Measurements from ENCODE around the gene MAEA.

MAEA gene

DNA sequence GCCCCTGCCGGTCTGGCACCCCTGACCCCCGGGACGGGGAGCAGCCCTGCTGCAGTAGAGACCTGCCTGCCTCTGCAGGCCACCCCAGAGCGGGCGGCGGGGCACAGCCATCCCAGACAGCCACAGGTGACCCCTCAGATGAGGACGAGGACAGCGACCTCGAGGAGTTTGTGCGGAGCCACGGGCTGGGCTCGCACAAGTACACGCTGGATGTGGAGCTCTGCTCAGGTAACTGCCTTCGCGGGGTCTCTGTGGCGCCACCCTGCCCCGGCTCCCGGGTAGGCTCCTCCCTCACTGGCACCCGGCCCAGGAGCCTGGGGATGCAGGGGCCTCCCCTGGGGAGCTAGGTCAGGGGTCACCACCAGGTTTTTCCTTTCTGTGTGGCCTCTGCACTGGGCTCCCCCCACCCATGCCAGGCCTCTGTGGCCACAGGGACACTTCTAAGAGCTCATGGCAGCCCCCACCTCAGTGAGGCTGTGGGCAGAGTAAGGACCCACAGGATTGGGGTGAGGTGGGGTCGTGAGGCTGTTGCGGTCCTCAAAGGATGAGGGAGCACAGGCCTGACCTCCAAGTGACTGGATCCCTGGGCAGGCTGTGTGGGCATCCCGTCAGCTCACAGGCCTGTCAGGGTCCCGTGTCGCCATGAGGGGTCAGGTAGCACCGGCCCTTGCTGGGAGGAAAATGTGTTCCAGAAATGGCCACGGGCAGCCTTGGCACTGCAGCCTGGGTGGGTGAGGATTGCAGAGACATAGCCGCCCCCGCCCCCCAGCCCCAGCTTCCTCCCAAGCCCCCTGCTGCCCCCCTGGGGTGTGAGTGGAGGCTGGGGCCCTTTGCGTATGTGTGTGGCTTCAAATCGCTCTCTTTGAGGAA lies 63.7 kb downstream of the MAEA start:
- DNase-seq (ENCODE audit: low spot score) = no peak

DNA sequence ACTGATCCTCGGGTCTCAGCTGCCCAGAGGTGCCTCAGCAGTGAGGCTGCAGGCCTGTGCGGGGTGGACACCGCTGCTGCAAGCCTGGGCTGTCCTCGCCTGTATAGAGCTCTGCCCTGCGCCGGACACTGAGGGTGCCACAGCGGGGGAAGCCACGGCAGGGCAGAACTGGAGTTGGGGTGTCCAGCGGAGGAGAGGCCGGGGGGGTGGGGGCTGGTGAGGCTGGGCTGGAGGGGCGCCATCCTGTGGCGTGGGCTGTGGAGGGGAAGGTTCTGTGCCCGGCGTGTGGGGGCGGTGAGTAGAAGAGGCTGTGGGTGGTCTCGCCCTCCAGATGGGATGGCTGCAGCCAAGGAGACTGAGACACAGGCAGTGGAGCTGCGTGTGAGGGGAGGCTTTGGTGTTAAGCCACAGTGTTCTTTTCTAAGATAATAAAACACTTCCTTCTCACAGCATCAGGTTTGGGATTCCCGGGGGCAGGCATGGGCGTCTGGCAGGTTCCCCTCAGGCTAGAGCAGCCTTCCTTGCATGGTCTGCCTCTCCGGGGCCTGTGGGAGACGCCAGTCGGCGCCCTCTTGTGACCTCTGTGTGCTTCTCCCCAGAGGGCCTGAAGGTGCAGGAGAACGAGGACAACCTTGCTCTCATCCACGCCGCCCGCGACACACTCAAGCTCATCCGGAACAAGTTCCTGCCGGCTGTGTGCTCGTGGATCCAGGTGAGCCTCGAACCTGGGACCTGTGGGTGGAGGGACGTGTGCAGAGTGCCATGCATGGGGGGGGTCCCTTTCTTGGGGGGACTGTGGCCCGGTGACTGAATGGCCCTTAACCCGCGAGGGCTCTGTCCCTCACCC lies 64.7 kb downstream of the MAEA start:
- DNase-seq (ENCODE audit: low spot score) = no peak

- no peak for DNase-seq (ENCODE audit: low spot score)
Measured at GRCh38 chr4:1354983-1355275, 65.2 kb downstream of the MAEA start.

GRCh38 chr4:1355378-1355777 lies 65.7 kb downstream of the MAEA start:
- DNase-seq (ENCODE audit: low spot score) = no peak

DNA sequence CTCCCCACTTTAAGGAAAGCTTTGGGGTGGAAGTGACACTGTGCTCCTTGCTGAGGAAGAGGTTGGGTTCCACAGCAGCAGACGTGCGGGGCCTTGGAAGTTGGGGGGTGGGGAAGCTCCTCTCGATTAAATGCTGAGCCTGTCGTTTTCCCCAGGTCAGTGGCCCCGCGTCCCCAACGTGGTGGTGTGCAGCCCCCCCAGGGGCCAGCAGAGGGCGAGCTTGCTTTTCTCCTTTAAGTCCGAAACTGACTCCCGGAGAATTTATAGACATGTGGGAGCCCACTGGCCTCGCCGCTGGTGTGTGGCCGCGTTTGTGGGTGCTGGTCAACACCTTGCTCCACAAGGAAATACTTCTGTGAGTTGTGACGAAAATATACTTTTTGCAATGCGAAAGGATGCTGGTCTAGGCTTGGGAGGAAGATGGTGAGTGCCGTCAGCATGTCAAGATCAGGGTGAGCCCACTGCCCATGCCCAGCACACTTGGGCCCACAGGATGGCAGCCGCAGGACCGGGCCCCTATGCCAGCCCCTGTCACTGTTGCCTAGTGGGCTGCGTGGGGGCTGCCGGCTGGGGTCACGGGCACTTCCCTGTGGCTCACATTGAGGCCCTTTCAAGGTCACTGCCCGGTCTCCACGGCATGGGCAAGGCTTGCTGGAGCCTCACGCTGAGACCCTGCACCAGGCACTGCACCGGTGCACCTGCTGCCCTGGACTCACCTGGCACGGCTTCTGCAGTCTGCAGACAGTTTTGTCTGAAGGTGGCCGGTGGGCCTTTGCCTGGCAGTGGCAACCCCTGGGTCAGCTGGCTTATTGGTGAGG lies 66.7 kb downstream of the MAEA start:
- peak; percentile 79 for DNase-seq (ENCODE audit: low spot score)

- no peak for DNase-seq (ENCODE audit: low spot score)
Measured at GRCh38 chr4:1357356-1358248, 67.9 kb downstream of the MAEA start.

- DNase-seq (ENCODE audit: low spot score) = no peak
Measured at GRCh38 chr4:1358421-1359143, 68.9 kb downstream of the MAEA start.

DNA sequence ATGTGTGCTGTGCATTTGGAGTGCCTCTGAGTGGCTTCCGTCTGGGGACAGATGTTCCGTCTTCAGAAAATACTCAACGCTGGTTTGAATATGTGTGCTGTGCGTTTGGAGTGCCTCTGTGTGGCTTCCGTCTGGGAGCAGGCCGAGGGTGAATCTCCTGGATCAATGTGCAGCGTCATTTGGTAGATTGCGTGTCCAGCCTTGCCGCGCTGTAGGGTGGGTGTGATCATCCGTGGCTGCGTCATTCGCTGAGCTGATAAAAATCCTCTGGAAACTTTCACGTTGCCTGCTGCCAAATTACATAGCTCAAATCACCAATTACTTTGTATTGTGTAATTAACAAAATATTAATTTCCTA lies 69.4 kb downstream of the MAEA start:
- no peak for DNase-seq (ENCODE audit: low spot score)

- DNase-seq (ENCODE audit: low spot score) = no peak
Measured at GRCh38 chr4:1359976-1360375, 70.3 kb downstream of the MAEA start.

DNA sequence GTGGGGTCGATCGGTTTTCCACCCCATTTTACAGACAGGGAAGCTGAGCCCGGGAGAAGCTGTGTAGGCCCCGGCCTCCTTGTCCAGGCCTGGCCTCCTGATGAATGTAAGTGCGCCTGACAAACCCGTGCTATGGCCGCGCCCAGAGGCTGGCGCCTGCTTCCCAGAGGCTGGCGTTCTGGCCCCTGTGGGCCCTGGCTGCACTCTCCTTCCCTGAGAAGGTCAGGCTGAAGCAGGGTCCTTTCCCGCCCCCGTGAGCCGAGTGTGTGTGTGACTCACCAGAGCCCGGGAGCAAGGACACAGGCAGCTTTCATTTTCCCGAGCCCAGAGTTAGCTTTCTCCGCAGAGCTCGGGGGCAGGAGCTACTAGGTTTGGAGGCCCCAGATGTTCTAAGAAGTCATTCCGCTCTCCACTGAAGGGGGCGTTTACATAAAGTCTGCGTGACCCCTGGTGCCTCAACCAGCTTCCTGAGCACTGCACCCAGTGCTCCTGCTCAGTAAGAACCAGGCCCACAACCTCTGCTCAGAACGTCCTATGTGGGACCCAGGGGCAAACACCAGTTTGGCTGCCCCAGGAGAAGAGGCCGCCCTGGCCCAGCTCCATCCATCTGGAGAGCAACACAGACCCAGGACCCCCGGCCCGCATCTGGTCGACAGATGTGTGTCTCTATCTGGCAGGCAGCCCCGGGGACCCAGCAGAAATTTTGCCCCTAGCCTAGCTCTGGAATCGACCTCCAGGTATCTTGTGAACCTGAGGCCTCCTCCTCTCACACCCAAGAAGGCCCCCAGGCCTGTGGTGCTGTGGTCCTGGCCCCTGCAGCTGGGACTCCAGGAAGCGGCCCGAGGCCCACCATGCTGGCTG lies 71.0 kb downstream of the MAEA start:
- no peak for DNase-seq (ENCODE audit: low spot score)

GRCh38 chr4:1361431-1361830 lies 71.7 kb downstream of the MAEA start:
- DNase-seq (ENCODE audit: low spot score) = no peak

DNA sequence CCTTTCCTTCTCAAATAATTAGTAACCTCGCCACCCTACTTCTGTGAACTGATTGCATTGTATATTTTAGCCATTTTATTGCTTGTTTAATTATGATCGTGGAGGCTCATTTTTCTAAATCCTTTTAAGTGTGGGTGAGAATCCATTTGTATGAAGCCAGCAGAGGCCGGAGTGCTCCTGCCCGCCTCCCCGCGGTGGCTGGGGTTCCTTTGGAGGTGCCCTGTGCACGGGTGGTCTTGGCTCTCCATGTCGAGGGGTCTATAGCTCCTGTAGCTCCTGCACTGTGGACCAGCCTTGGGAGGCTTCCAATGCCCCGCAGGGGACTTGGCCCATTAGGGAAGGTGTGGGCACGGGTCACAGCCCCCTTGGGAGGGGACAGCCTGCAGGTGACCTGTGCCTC lies 72.4 kb downstream of the MAEA start:
- DNase-seq (ENCODE audit: low spot score) = no peak

DNA sequence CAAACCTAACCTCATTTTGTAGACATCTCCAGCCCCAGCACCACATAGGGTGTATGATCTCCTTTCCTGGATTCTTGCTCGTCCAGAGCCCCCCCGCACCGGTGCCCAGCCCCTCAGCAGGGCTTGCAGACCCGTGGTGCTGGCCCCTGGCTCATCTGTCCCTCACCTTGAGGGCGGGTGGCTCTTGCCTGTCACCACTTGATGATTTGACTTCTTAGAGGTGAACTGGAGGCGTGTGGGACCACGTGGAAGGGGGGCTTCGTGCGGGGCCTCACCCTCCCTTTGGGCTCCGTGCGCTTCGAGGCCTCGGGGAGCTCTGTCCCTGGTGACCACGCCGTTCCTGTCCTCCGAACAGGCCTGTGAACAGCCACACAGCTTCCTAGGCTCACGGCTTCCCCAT lies 72.8 kb downstream of the MAEA start:
- DNase-seq (ENCODE audit: low spot score) = no peak

DNA sequence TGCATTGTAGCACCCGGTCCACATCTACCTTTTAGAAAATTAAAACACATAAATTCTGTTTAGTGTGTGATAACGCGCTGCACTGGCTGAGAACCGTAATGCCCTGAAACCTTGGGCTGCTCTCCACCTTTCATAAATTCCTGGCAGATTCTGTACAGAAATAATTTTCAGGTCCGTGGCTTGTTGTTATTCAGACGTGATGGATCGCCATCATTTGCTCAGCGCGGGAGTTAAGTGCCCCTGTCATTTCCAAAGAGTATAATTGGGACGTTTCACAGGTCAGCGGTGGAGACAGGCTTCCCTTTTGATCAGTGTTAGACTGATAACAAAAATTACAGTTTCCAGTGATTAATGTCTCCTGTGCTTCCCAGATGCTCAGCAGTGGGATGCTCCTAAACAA lies 73.8 kb downstream of the MAEA start:
- no peak for DNase-seq (ENCODE audit: low spot score)

- DNase-seq (ENCODE audit: low spot score) = no peak
Measured at GRCh38 chr4:1364217-1364616, 74.5 kb downstream of the MAEA start.

DNA sequence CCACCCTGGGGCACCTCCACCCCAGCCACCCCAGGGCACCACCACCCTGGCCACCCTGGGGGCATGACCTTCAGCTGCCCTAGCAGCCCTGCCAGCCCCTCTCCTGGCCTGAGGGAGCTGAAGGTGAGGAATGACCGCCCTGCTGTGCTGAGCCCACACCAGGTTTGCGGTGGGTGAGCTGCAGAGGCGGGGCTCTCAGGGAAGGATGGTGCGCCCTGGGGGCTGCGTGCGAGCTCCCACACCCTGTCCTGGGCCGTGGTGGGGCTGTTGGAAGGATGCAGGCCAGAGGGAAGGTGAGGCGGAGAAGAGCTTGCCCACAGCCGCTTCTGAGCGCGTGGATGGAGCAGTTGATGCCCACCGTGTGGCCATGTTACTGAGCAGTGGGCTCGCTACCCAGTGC lies 75.1 kb downstream of the MAEA start:
- no peak for DNase-seq (ENCODE audit: low spot score)

GRCh38 chr4:1365271-1366178 lies 75.8 kb downstream of the MAEA start:
- DNase-seq (ENCODE audit: low spot score) = no peak

DNA sequence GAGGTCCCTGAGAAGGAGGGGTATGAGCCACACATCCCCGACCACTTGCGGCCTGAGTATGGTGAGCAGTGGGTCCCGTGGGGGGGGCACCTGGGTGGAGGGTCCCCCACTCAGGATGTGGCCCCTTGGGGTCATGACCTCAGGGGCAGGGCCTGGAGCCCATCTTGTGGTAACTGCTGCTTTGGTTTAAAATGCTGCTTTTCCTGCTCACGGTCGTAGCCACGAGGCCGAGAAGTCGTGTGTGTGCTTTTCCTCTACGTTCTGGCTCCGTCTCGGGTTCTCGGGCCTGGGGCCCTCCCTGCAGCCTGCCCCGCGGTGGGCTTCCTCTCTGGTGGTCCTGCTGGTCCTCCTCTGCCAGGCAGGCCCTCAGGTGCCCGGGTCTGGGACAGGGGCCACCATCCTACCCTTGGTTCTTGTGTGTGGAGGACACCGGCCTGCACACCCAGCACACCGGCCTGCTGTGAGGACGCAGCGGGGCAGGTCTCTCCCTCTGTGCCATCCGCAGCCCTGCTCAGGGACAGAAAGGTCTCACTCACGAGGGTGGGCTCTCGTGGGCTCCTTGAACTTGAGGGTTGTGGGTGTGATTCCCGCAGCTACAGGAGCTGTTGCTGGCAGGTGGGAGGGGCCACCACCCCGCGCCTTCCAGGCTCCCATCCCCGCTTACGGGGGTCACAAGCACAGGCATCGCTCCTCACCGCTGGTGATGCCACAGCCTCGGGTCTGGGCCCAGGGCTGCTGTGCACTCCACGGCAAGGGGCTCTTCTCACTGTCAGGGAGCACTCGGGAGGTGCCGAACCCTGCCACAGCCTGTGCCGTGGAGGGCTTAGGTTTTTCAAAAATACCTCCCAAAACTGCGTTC lies 76.9 kb downstream of the MAEA start:
- DNase-seq (ENCODE audit: low spot score) = no peak

Measured in ecto neural progenitor cell (in vitro differentiated cells).